ENCODE results near the gene SIMC1. TPM values are rescaled to one million over a fixed set of nuclear protein-coding genes. Genes with fewer than 3 reads are reported as not detected.

Gene SIMC1
- total RNA-seq, 6 experiments from 2014 or later, result 11.1 to 14.2 (median 13.0) TPM

GRCh38 chr5:176383961-176384360 is 145.7 kb downstream of the SIMC1 start:
- H3K9me3 Mint-ChIP-seq, result no peaks in the 10 kb centered on the region
- no peak for TF ChIP-seq CTCF (IDR thresholded peaks at IDR 0.05)
- peaks cover 22% of the 10 kb centered on the region for H3K4me1 Mint-ChIP-seq (ENCODE audit: low read depth)
- no peak for DNase-seq
- peaks cover 36% of the 10 kb centered on the region for H3K36me3 Mint-ChIP-seq (ENCODE audit: low read depth)
- H3K27me3 Mint-ChIP-seq (ENCODE audit: insufficient read depth), result peaks cover 3% of the 10 kb centered on the region
- H3K27ac Mint-ChIP-seq, result 0 out of 2 replicates have a peak overlapping the region, but pooled peaks have one; percentile 26
- no peak overlapping the region for H3K4me3 Mint-ChIP-seq

- Mint-ChIP-seq H3K4me3 (no peak overlapping the region), H3K9me3 (no peaks in the 10 kb centered on the region)
- DNase-seq, result no peak
Observed at GRCh38 chr5:176384366-176384930, 146.2 kb downstream of the SIMC1 start.

GRCh38 chr5:176384991-176385390 is 146.8 kb downstream of the SIMC1 start:
- Mint-ChIP-seq H3K27ac (no peak overlapping the region), H3K4me1 (ENCODE audit: low read depth) (peaks cover 29% of the 10 kb centered on the region), H3K36me3 (ENCODE audit: low read depth) (peaks cover 40% of the 10 kb centered on the region), H3K27me3 (ENCODE audit: insufficient read depth) (peaks cover 3% of the 10 kb centered on the region), H3K9me3 (no peaks in the 10 kb centered on the region), H3K4me3 (no peak overlapping the region)
- no peak for TF ChIP-seq CTCF (IDR thresholded peaks at IDR 0.05)
- DNase-seq, result no peak

More at GRCh38 chr5:176384366-176384930, 146.2 kb downstream of the SIMC1 start:
- Mint-ChIP-seq H3K4me1 (ENCODE audit: low read depth) (peaks cover 25% of the 10 kb centered on the region), H3K36me3 (ENCODE audit: low read depth) (peaks cover 37% of the 10 kb centered on the region), H3K27ac (0 out of 2 replicates have a peak overlapping the region, but pooled peaks have one; percentile 26), H3K27me3 (ENCODE audit: insufficient read depth) (peaks cover 3% of the 10 kb centered on the region)
- no peak for TF ChIP-seq CTCF (IDR thresholded peaks at IDR 0.05)

- TF ChIP-seq CTCF (IDR thresholded peaks at IDR 0.05), result no peak
- H3K4me3 Mint-ChIP-seq, result peak overlapping the region; percentile 97
- peaks cover 49% of the 10 kb centered on the region for H3K36me3 Mint-ChIP-seq (ENCODE audit: low read depth)
- H3K27ac Mint-ChIP-seq, result peak overlapping the region; percentile 98; the same call in 1 of the 2 replicates
- no peak for DNase-seq
- no peaks in the 10 kb centered on the region for H3K9me3 Mint-ChIP-seq
- H3K4me1 Mint-ChIP-seq (ENCODE audit: low read depth), result peaks cover 29% of the 10 kb centered on the region
- peaks cover 5% of the 10 kb centered on the region for H3K27me3 Mint-ChIP-seq (ENCODE audit: insufficient read depth)
Observed at GRCh38 chr5:176386491-176386890, 148.3 kb downstream of the SIMC1 start.

- Mint-ChIP-seq H3K36me3 (ENCODE audit: low read depth) (peaks cover 46% of the 10 kb centered on the region), H3K27me3 (ENCODE audit: insufficient read depth) (peaks cover 5% of the 10 kb centered on the region), H3K9me3 (no peaks in the 10 kb centered on the region), H3K4me3 (peak overlapping the region; percentile 97), H3K27ac (peak overlapping the region; percentile 98), H3K4me1 (ENCODE audit: low read depth) (peaks cover 29% of the 10 kb centered on the region)
- no peak for DNase-seq
- TF ChIP-seq CTCF (IDR thresholded peaks at IDR 0.05), result no peak; the same call in 1 of the 2 replicates
Observed at GRCh38 chr5:176387384-176387925, 149.2 kb downstream of the SIMC1 start.

All from HFFc6 (cell line).